ENCODE data around the gene SERTAD1.
A peak's percentile ranks its signal among the peaks of the same experiment; 100 is the strongest.
"Not testable (repeated sequence)": the region's sequence is repeated elsewhere in the genome, so short reads cannot be mapped to it uniquely, and the experiment has no call there.

SERTAD1 gene

GRCh38 chr19:40457953-40458596 lies 32.3 kb upstream of the SERTAD1 start:
- no peak overlapping the region for H3K27ac ChIP-seq (replicated peaks; ENCODE audit: low read length)
- no peaks in the 10 kb centered on the region for H3K4me1 ChIP-seq (ENCODE audit: control insufficient read depth in 2 of 2, insufficient read depth in 1 of 2, low read depth in 1 of 2, low read length in 2 of 2)
- WGBS, 2 donors (ENCODE audit: extremely low coverage in 2 of 2, insufficient read length in 2 of 2, insufficient replicate concordance in 1 of 2): no CpG with 5 or more reads among the region's 27 CpGs
- no peaks in the 10 kb centered on the region for H3K27me3 ChIP-seq (ENCODE audit: control insufficient read depth in 3 of 3, insufficient read depth in 3 of 3, low read depth in 1 of 3, low read length in 3 of 3)
- H3K9me3 ChIP-seq (replicated peaks in 1 of 2; ENCODE audit: control insufficient read depth in 2 of 2, insufficient read depth in 1 of 2, low read depth in 1 of 2, low read length in 2 of 2): no peaks in the 10 kb centered on the region
- H3K14ac ChIP-seq (ENCODE audit: low read length): no peak overlapping the region
- no peak overlapping the region for H2AFZ ChIP-seq (ENCODE audit: low read length)
- H2BK15ac ChIP-seq (ENCODE audit: low read length): no peak overlapping the region
- H2BK12ac ChIP-seq (ENCODE audit: low read length): no peak overlapping the region
- H2BK5ac ChIP-seq (ENCODE audit: low read length): no peak overlapping the region
- no peak overlapping the region for H4K91ac ChIP-seq (ENCODE audit: low read depth, low read length, poor library complexity)
- peak overlapping the region; percentile 65 for H3K23ac ChIP-seq (ENCODE audit: low read depth, low read length, poor library complexity)
- H2AK5ac ChIP-seq (ENCODE audit: low read depth, low read length): no peak overlapping the region
- no peak overlapping the region for H2BK120ac ChIP-seq (ENCODE audit: low read depth, low read length)
- H3K4ac ChIP-seq (ENCODE audit: low read length): no peak overlapping the region
- DNase-seq (ENCODE audit: low spot score): no peak
- H3K79me1 ChIP-seq (ENCODE audit: low read depth, low read length): no peaks in the 10 kb centered on the region
- no peak overlapping the region for H3K9ac ChIP-seq (ENCODE audit: low read depth, low read length, poor library complexity)
- no peaks in the 10 kb centered on the region for H3K36me3 ChIP-seq (replicated peaks in 1 of 2; ENCODE audit: control insufficient read depth in 2 of 2, insufficient read depth in 2 of 2, low read length in 2 of 2)
- H3K4me3 ChIP-seq (ENCODE audit: low read length in 2 of 2): no peak overlapping the region
- no peak overlapping the region for H3K4me2 ChIP-seq (ENCODE audit: insufficient read depth, low read length, poor library complexity, severe bottlenecking)
- no peak overlapping the region for H4K8ac ChIP-seq (ENCODE audit: low read depth, low read length)
- peak overlapping the region; percentile 57 for H3K18ac ChIP-seq (ENCODE audit: low read length)

DNA sequence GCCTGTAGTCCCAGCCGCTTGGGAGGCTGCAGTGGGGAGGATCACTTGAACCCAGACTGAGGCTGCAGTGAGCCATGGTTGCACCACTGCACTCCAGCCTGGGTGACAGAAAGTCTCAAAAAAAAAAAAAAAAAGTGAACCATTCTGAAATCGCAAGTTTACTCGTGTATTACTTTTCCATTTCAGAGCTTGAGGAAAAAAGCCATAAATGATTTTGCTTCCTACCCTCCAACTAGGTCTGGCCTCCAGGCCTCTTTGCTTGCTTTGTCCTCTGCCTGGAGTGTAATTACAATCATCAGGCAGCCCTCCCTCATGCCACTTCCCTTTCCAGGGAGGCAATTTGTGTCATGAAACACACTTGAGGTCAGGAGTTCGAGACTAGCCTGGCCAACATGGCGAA lies 31.3 kb upstream of the SERTAD1 start:
- Histone ChIP-seq H4K91ac (ENCODE audit: low read depth, low read length, poor library complexity) (no peak overlapping the region), H3K4ac (ENCODE audit: low read length) (no peak overlapping the region), H2BK5ac (ENCODE audit: low read length) (no peak overlapping the region), H2BK120ac (ENCODE audit: low read depth, low read length) (no peak overlapping the region), H3K27ac (replicated peaks; ENCODE audit: low read length) (no peak overlapping the region), H3K27me3 (ENCODE audit: control insufficient read depth in 3 of 3, insufficient read depth in 3 of 3, low read depth in 1 of 3, low read length in 3 of 3) (no peaks in the 10 kb centered on the region), H3K18ac (ENCODE audit: low read length) (no peak overlapping the region), H2AK5ac (ENCODE audit: low read depth, low read length) (no peak overlapping the region), H2BK12ac (ENCODE audit: low read length) (no peak overlapping the region), H3K79me1 (ENCODE audit: low read depth, low read length) (no peaks in the 10 kb centered on the region), H3K9ac (ENCODE audit: low read depth, low read length, poor library complexity) (no peak overlapping the region), H3K4me1 (ENCODE audit: control insufficient read depth in 2 of 2, insufficient read depth in 1 of 2, low read depth in 1 of 2, low read length in 2 of 2) (no peaks in the 10 kb centered on the region), H3K9me3 (replicated peaks in 1 of 2; ENCODE audit: control insufficient read depth in 2 of 2, insufficient read depth in 1 of 2, low read depth in 1 of 2, low read length in 2 of 2) (no peaks in the 10 kb centered on the region), H3K4me3 (ENCODE audit: low read length in 2 of 2) (no peak overlapping the region), H3K23ac (ENCODE audit: low read depth, low read length, poor library complexity) (no peak overlapping the region), H3K14ac (ENCODE audit: low read length) (no peak overlapping the region), H3K4me2 (ENCODE audit: insufficient read depth, low read length, poor library complexity, severe bottlenecking) (no peak overlapping the region), H2BK15ac (ENCODE audit: low read length) (no peak overlapping the region), H3K36me3 (replicated peaks in 1 of 2; ENCODE audit: control insufficient read depth in 2 of 2, insufficient read depth in 2 of 2, low read length in 2 of 2) (no peaks in the 10 kb centered on the region), H4K8ac (ENCODE audit: low read depth, low read length) (no peak overlapping the region), H2AFZ (ENCODE audit: low read length) (no peak overlapping the region)
- no CpG with 5 or more reads among the region's 5 CpGs for WGBS, 2 donors (ENCODE audit: extremely low coverage in 2 of 2, insufficient read length in 2 of 2, insufficient replicate concordance in 1 of 2)
- no peak for DNase-seq (ENCODE audit: low spot score)

DNA sequence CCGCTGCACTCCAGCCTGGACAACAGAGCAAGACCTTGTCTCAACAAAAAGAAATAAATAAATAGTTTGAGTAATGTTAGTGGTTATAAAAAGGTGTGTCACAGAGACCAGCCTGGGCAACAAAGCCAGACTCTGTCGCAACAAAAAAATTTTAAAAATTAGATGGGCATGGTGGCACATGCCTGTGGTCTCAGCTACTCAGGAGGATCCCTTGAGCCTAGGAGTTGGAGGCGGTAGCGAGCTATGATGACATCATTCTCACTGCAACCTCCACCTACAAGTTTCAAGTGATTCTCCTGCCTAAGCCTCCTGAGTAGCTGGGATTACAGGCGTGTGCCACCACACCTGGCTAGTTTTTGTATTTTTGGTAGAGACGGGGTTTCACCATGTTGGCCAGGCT lies 28.2 kb upstream of the SERTAD1 start:
- not testable (repeated sequence) for H3K4me3 ChIP-seq (ENCODE audit: low read length in 2 of 2); H3K27me3 ChIP-seq (ENCODE audit: control insufficient read depth in 3 of 3, insufficient read depth in 3 of 3, low read depth in 1 of 3, low read length in 3 of 3); H3K23ac ChIP-seq (ENCODE audit: low read depth, low read length, poor library complexity); H3K36me3 ChIP-seq (replicated peaks in 1 of 2; ENCODE audit: control insufficient read depth in 2 of 2, insufficient read depth in 2 of 2, low read length in 2 of 2); H3K4ac ChIP-seq (ENCODE audit: low read length); H2BK5ac ChIP-seq (ENCODE audit: low read length); H2AK5ac ChIP-seq (ENCODE audit: low read depth, low read length); H3K4me2 ChIP-seq (ENCODE audit: insufficient read depth, low read length, poor library complexity, severe bottlenecking); H3K9ac ChIP-seq (ENCODE audit: low read depth, low read length, poor library complexity); H3K4me1 ChIP-seq (ENCODE audit: control insufficient read depth in 2 of 2, insufficient read depth in 1 of 2, low read depth in 1 of 2, low read length in 2 of 2); H3K79me1 ChIP-seq (ENCODE audit: low read depth, low read length); H2BK12ac ChIP-seq (ENCODE audit: low read length); H2BK15ac ChIP-seq (ENCODE audit: low read length); H3K18ac ChIP-seq (ENCODE audit: low read length); H4K8ac ChIP-seq (ENCODE audit: low read depth, low read length); H2AFZ ChIP-seq (ENCODE audit: low read length); H4K91ac ChIP-seq (ENCODE audit: low read depth, low read length, poor library complexity); H3K27ac ChIP-seq (replicated peaks; ENCODE audit: low read length); H2BK120ac ChIP-seq (ENCODE audit: low read depth, low read length); H3K14ac ChIP-seq (ENCODE audit: low read length); H3K9me3 ChIP-seq (replicated peaks in 1 of 2; ENCODE audit: control insufficient read depth in 2 of 2, insufficient read depth in 1 of 2, low read depth in 1 of 2, low read length in 2 of 2); DNase-seq (ENCODE audit: low spot score)
- no CpG with 5 or more reads among the region's 6 CpGs for WGBS, 2 donors (ENCODE audit: extremely low coverage in 2 of 2, insufficient read length in 2 of 2, insufficient replicate concordance in 1 of 2)

DNA sequence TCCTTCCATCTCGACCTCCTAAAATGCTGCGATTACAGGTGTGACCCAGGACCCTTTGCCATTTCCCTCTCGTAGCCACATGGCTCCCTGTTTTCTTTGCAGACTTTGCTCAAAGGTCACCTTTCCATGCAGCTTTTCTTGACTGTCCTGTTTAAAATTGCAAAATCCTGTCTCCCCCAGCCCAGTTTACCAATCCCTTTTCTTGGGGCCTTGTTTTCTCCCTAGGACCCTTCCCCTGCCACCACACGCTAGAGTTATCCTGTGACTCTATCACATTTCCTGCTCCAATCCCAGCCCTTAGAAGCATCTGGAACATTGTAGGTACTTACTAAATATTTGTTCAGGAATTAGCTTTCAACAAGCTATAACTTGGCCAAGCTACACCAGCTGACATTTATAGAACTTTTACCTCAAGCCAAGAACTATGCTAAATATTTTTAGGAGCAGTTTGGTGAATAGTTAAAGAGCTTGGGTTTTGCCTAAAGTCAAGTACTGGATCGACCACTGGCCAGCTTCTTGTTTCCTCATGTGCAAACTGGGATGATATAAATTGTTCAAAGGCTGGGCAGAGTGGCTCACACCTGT lies 27.5 kb upstream of the SERTAD1 start:
- Histone ChIP-seq H2BK15ac (ENCODE audit: low read length) (no peak overlapping the region), H3K4me3 (ENCODE audit: low read length in 2 of 2) (no peak overlapping the region), H3K27me3 (ENCODE audit: control insufficient read depth in 3 of 3, insufficient read depth in 3 of 3, low read depth in 1 of 3, low read length in 3 of 3) (no peaks in the 10 kb centered on the region), H3K27ac (replicated peaks; ENCODE audit: low read length) (no peak overlapping the region), H2AFZ (ENCODE audit: low read length) (no peak overlapping the region), H4K91ac (ENCODE audit: low read depth, low read length, poor library complexity) (no peak overlapping the region), H3K23ac (ENCODE audit: low read depth, low read length, poor library complexity) (no peak overlapping the region), H3K36me3 (replicated peaks in 1 of 2; ENCODE audit: control insufficient read depth in 2 of 2, insufficient read depth in 2 of 2, low read length in 2 of 2) (no peaks in the 10 kb centered on the region), H3K4me1 (ENCODE audit: control insufficient read depth in 2 of 2, insufficient read depth in 1 of 2, low read depth in 1 of 2, low read length in 2 of 2) (no peaks in the 10 kb centered on the region), H3K14ac (ENCODE audit: low read length) (no peak overlapping the region), H3K18ac (ENCODE audit: low read length) (no peak overlapping the region), H2BK120ac (ENCODE audit: low read depth, low read length) (no peak overlapping the region), H2BK12ac (ENCODE audit: low read length) (no peak overlapping the region), H3K4ac (ENCODE audit: low read length) (no peak overlapping the region), H2BK5ac (ENCODE audit: low read length) (no peak overlapping the region), H3K9me3 (replicated peaks in 1 of 2; ENCODE audit: control insufficient read depth in 2 of 2, insufficient read depth in 1 of 2, low read depth in 1 of 2, low read length in 2 of 2) (no peaks in the 10 kb centered on the region), H3K9ac (ENCODE audit: low read depth, low read length, poor library complexity) (no peak overlapping the region), H3K4me2 (ENCODE audit: insufficient read depth, low read length, poor library complexity, severe bottlenecking) (no peak overlapping the region), H2AK5ac (ENCODE audit: low read depth, low read length) (no peak overlapping the region), H3K79me1 (ENCODE audit: low read depth, low read length) (no peaks in the 10 kb centered on the region), H4K8ac (ENCODE audit: low read depth, low read length) (no peak overlapping the region)
- no CpG with 5 or more reads among the region's 5 CpGs for WGBS, 2 donors (ENCODE audit: extremely low coverage in 2 of 2, insufficient read length in 2 of 2, insufficient replicate concordance in 1 of 2)
- DNase-seq (ENCODE audit: low spot score): no peak

Data from neuronal stem cell (in vitro differentiated cells).